ENCODE results near the gene VPS37B.

VPS37B gene

DNA sequence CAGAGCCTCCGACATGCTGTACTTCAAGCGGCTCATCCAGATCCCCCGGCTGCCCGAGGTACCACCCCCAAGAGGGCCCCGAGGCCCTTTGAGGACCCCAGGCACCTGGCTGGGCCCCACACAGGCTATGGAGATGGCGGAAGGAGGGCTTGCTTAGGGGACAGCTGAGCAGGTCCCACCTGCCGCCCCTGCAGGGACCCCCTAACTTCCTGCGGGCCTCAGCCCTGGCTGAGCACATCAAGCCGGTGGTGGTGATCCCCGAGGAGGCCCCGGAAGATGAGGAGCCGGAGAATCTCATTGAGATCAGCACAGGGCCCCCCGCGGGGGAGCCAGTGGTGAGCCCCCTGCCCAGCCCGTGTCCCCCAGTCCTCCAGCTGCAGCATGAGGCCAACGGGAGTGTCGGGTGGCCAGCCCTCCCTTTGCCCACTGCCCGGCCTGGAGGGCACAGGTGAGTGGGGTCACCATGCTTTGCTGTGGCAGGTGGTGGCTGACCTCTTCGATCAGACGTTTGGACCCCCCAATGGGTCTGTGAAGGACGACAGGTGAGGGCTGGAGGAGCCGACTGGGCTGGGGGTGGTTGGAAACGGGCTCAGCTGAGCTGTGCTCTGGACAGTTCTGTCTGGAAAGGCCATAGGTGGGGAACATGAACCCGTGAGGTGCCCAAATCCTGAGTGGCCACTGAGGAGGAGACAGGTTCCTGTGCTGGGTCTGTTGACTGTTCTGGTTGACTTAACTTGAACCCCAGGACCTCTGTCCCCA lies 40.7 kb downstream of the VPS37B start:
- TF ChIP-seq, protein P1, sequence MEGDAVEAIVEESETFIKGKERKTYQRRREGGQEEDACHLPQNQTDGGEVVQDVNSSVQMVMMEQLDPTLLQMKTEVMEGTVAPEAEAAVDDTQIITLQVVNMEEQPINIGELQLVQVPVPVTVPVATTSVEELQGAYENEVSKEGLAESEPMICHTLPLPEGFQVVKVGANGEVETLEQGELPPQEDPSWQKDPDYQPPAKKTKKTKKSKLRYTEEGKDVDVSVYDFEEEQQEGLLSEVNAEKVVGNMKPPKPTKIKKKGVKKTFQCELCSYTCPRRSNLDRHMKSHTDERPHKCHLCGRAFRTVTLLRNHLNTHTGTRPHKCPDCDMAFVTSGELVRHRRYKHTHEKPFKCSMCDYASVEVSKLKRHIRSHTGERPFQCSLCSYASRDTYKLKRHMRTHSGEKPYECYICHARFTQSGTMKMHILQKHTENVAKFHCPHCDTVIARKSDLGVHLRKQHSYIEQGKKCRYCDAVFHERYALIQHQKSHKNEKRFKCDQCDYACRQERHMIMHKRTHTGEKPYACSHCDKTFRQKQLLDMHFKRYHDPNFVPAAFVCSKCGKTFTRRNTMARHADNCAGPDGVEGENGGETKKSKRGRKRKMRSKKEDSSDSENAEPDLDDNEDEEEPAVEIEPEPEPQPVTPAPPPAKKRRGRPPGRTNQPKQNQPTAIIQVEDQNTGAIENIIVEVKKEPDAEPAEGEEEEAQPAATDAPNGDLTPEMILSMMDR (conservative IDR thresholded peaks at IDR 0.05): no peak
- H3K27ac ChIP-seq: no peak overlapping the region

DNA sequence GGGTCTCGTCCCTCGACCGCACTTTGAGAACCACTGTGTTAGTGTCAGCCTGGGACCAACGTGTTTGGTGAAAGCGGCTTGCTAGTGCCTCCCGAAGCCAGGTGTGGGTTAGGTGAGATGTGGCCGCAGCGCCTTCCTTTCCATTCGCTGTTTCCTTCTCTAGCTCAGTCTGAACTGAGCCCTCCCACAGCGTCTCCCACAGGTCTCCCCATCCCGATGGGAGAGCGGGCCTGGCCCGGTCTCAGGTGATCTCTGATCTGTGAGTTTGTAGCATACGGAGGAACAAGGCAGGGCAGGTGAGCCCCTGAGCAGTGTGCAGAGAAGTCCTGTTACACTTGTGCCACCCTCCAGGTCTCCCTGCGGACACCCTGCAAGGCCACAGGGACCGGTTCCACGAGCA lies 41.4 kb downstream of the VPS37B start:
- H3K27ac ChIP-seq: no peak overlapping the region
- TF ChIP-seq, protein P1 (conservative IDR thresholded peaks at IDR 0.05): no peak

DNA sequence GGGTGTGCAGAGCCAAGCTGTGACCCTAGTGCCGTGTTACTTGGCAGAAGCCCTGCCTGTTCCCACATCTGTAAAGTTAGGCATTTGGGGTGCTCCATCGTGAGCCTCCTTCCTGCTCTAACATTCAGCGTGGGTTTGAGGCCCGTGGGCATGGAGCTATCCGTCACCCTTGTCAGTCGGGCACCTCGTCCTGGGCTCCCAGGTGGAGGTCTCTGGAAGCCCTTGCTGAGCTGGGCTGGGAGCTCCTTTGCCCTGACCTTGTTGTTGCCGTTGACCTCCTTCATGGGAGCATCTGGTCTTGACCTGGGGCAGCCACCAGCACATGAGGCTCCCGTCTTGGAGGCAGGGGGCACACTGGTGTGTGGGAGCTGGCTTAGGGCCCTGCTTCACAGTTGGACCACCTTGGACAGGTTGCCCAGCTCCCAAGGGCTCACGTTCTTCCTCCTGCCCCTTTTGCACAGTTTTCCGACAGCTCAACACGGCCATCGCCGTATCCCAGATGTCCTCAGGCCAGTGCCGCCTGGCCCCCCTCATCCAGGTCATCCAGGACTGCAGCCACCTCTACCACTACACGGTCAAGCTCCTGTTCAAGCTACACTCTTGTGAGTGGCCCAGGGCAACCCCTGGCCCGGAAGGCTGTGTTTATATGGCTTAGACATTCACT lies 42.2 kb downstream of the VPS37B start:
- H3K27ac ChIP-seq: peak overlapping the region; percentile 58

DNA sequence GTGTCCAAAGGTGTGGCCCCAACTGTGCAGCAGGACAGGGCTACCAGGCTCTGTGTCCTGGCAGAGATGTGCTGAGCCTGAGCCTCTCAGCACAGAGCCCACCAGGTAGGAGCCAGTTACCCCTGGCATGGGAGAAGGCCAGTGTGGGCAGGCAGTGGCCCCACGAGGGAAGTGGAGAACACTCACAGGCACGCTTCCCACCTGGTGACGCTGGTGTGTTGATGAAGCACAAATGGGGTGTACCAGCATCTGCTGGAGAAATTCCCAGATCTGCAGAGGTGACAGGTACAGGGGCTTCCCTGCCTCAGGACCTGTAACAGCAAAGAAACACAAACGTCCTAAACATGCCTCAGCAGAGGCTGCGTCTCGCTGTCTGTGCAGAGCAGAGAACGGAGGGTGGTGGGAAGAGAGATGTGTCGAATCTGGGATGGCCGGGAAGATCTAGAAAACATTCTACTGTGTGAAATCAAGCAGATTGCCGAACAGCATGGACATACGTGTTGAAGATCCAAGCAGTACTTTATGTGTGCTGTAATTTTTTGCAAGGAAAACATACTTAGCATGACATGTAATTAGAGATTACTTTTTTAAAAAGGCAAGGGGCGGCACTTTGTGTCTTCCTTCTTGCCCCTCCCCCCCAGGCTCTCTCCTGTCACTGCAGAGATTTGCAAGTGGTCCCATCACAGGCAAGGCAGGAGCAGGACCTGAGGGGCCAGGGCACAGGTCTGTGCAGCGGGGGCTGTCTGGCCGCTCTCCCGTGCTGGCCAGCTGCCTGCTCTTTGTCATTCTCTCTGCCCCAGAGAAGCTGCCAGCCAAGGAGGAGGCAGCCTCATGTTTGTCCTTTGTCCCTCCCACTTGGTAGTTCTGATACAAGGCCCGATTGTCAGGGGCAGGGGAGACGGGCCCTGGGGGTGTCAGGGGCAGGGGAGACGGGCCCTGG lies 43.3 kb downstream of the VPS37B start:
- peak overlapping the region; percentile 58 for H3K27ac ChIP-seq
- TF ChIP-seq, protein P1 (conservative IDR thresholded peaks at IDR 0.05): no peak

More for the DNA sequence above, 42.2 kb downstream of the VPS37B start:
- TF ChIP-seq, protein P1 (conservative IDR thresholded peaks at IDR 0.05): no peak

DNA sequence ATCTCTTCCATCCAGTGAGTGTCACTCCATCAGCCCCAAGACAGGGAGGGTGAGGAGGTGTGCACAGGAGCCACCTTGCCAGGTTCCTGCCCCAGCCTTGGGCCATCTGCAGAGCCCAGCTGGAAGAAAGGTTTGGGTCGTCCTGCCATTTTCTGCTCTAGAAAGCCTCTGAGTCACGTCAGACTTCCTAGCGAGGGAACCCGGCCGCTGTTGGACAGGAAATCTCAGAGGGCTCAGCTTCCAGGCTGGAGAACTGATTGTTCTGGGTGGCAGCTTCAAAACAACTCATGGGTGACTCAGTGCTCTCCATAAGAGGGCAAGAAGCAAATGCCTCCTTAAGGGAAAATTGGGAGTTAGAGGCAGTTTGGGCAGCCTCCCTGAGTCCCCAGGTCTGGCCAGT lies 44.1 kb downstream of the VPS37B start:
- no peak overlapping the region for H3K27ac ChIP-seq
- TF ChIP-seq, protein P1 (conservative IDR thresholded peaks at IDR 0.05): no peak

DNA sequence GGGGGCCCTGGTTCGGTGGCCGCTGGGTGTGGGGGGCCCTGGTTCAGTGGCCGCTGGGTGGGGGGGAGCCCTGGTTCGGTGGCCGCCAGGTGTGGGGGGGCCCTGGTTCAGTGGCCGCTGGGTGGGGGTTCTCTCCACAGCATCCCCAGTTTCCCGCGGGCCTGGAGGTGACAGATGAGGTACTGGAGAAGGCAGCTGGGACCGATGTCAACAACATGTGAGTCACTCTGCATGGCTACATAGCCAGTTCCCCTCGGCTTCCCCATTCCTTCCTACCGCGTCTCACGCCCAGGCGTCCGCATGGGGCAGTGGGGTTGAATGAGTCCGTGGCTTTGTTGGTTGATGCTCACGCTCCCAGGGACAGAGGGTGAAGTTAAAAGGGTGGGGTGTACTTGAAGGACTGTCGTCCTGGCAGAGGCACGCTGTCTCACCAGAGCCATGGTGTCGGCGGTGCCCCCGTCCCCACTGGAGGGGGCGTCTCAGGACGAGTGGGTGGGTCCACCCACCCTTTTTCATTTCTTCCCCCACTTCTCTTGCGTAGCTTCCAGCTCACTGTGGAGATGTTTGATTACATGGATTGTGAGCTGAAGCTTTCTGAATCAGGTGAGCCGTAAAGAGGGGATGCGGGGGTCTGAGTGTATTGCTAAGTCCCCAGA lies 45.1 kb downstream of the VPS37B start:
- no peak overlapping the region for H3K27ac ChIP-seq
- TF ChIP-seq, protein P1 (conservative IDR thresholded peaks at IDR 0.05): no peak

Data from VCaP (cell line).